SH-SY5Y (cell line): ENCODE results near the gene ARHGAP42.

Experiments
- GATA2 ChIP-seq: IDR thresholded peaks from 2 replicates; pipeline ENCODE4 v1.6.1; 2011; ENCODE audit warnings: mild to moderate bottlenecking, low read depth, low read length
- GATA3 ChIP-seq: IDR thresholded peaks from 2 replicates; pipeline ENCODE4 v1.6.1; 2011; ENCODE audit warnings: low read depth, mild to moderate bottlenecking, low read length, moderate library complexity

- TF ChIP-seq GATA2 (no peak), GATA3 (no peak)
Observed at GRCh38 chr11:100918551-100919500, 231.7 kb downstream of the ARHGAP42 start.
